SU-DHL-6 (cell line): ENCODE measurements around the gene EXOSC10.

Experiments used
- CTCF ChIP-seq: fragments of 200-600 bp; sonication (generic); IDR thresholded peaks from one replicate; pipeline ENCODE4 v1.5.1; 2017; ENCODE audit warnings: antibody characterized with exemption, mild to moderate bottlenecking, low read length, moderate library complexity; ENCODE audit not compliant: insufficient read depth, poor library complexity, severe bottlenecking
- EZH2phosphoT487 ChIP-seq: fragments of 200-600 bp; sonication (generic), shearing (Covaris generic); conservative IDR thresholded peaks from 2 replicates; pipeline ENCODE4 v1.6.1; 2018; ENCODE audit warnings: mild to moderate bottlenecking, antibody characterized with exemption, low read length, moderate library complexity, mixed read lengths

GRCh38 chr1:11126569-11126968 lies 26.9 kb upstream of the EXOSC10 start:
- TF ChIP-seq CTCF: no peak
- no peak for TF ChIP-seq EZH2phosphoT487
